KOPT-K1 (cell line): ENCODE data around the gene GLIPR1L1.
A peak's percentile ranks its signal among the peaks of the same experiment; 100 is the strongest.

Experiments used
- H3K27ac ChIP-seq: fragments of 200-600 bp; sonication (generic); 2 replicates; pipeline ENCODE4 v1.5.1; 2016; ENCODE audit warnings: antibody characterized with exemption, mild to moderate bottlenecking, low read depth, low read length; ENCODE audit not compliant: poor library complexity, severe bottlenecking
- H3K36me3 ChIP-seq: fragments of 200-600 bp; sonication (generic); 2 replicates; pipeline ENCODE4 v1.5.1; 2017; ENCODE audit warnings: antibody characterized with exemption, mild to moderate bottlenecking, low read length, moderate library complexity; ENCODE audit not compliant: insufficient read depth
- H3K9me3 ChIP-seq: fragments of 200-600 bp; sonication (generic); 2 replicates; pipeline ENCODE4 v1.5.1; 2017; ENCODE audit warnings: antibody characterized with exemption, low read length, mild to moderate bottlenecking; ENCODE audit not compliant: insufficient read depth, poor library complexity, severe bottlenecking

The GLIPR1L1 gene

GRCh38 chr12:75390156-75390898, 55.9 kb downstream of the GLIPR1L1 start:
- H3K27ac ChIP-seq = peak overlapping the region; percentile 92
- peaks cover 4% of the 10 kb centered on the region for H3K9me3 ChIP-seq
- no peaks in the 10 kb centered on the region for H3K36me3 ChIP-seq

DNA sequence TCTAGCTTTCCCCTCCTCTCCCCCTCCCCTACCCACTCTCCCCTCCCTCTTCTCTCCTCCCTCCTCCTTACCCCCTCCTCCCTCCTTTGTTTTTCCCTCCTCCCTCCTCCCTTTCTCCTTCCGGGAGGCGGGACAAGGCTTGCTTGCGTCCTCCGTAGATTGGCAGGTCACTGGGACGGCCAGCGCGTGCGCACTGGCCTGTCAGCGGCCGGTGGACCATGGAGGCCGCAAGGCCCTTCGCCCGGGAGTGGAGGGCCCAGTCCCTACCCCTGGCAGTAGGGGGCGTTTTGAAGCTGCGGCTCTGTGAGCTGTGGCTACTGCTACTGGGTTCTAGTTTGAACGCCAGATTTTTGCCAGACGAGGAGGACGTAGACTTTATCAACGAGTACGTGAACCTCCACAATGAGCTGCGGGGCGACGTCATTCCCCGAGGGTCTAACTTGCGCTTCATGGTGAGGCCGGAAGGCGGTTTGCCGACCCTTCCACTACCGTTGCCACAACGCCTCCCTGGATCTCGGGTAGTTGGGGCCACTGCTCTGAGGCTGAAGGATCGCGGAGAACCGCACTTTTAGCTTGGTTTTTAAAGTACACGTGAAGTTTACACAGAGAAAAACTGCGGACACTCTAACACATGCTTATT, 56.5 kb downstream of the GLIPR1L1 start, which contains the start of gene GLIPR1L2:
Gene GLIPR1L2, plus strand, starts transcription at position 191 of the 640 bp plus-strand sequence. Its CDS starts 28 bp downstream, at position 219.
- H3K36me3 ChIP-seq = no peaks in the 10 kb centered on the region
- H3K9me3 ChIP-seq = no peaks in the 10 kb centered on the region
- peak within 1 kb of the TSS; percentile 92 for H3K27ac ChIP-seq

- no peak overlapping the region for H3K27ac ChIP-seq
- H3K9me3 ChIP-seq = no peaks in the 10 kb centered on the region
- no peaks in the 10 kb centered on the region for H3K36me3 ChIP-seq
These were observed 69.8 kb downstream of the GLIPR1L1 start for GRCh38 chr12:75404231-75404630.

DNA sequence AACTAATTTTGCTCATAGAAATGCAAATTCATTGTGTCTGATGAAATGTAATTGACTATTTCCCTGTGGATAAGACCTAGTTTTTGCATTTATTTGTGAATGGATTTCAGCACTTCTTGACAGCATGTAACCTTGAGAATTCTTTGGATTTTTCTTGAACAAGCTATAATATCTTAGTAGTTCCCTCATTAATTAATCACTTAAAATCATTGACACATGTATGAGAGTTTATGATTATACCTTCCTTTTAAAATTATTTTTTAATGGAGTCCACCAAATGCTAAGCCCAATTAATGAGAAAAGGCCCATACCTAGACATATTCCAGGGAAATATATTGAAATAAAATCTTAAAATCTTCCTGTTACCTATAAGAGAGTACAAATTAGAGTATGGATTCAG, 73.2 kb downstream of the GLIPR1L1 start:
- H3K9me3 ChIP-seq = no peaks in the 10 kb centered on the region
- H3K27ac ChIP-seq = no peak overlapping the region
- H3K36me3 ChIP-seq = no peaks in the 10 kb centered on the region

DNA sequence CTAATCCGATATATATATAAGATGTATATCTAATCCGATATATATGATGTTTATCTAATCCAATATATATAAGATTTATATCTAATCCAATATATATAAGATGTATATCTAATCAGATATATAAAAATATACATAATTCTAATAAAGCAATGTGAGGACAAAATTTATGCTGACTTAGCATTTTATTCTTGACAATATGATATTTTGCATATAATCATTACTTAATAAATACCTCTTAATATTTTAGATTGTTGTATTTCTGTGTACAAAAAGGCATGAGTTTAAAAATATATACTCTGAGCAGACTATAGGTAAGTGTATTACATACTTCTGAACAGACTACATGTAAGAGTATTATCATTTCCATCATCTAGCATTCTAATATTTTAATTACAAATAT, 75.4 kb downstream of the GLIPR1L1 start:
- no peak overlapping the region for H3K27ac ChIP-seq
- no peaks in the 10 kb centered on the region for H3K9me3 ChIP-seq
- H3K36me3 ChIP-seq = no peaks in the 10 kb centered on the region

GRCh38 chr12:75414671-75415070, 80.2 kb downstream of the GLIPR1L1 start:
- H3K27ac ChIP-seq = no peak overlapping the region
- no peaks in the 10 kb centered on the region for H3K9me3 ChIP-seq
- H3K36me3 ChIP-seq = no peaks in the 10 kb centered on the region

GRCh38 chr12:75419841-75420240, 85.4 kb downstream of the GLIPR1L1 start:
- H3K27ac ChIP-seq = no peak overlapping the region
- H3K36me3 ChIP-seq = no peaks in the 10 kb centered on the region
- H3K9me3 ChIP-seq = peaks cover 4% of the 10 kb centered on the region
